GM12865 (cell line): ENCODE results near the gene PDE4B.
"Not testable (repeated sequence)": the region's sequence is repeated elsewhere in the genome, so short reads cannot be mapped to it uniquely, and the experiment has no call there.

Experiments
- DNase-seq: peaks from one replicate; pipeline ENCODE4 v3.0.0; 2010; ENCODE audit warnings: low read depth
- H3K4me3 ChIP-seq: 2 replicates; pipeline ENCODE4 v1.5.1; 2011; ENCODE audit warnings: mild to moderate bottlenecking, low read depth, low read length, control low read depth
- CTCF ChIP-seq: IDR thresholded peaks from 2 replicates; pipeline ENCODE4 v1.5.1; 2011; ENCODE audit warnings: low read length, control low read depth, low read depth, inconsistent platforms; ENCODE audit not compliant: insufficient read depth; ENCODE audit errors: missing control alignments

The PDE4B gene

GRCh38 chr1:66088787-66089186 is 296.1 kb downstream of the PDE4B start:
- H3K4me3 ChIP-seq: no peak overlapping the region
- TF ChIP-seq CTCF: no peak
- DNase-seq: no peak

GRCh38 chr1:66090859-66091457 is 298.3 kb downstream of the PDE4B start:
- H3K4me3 ChIP-seq: no peak overlapping the region
- DNase-seq: no peak
- no peak for TF ChIP-seq CTCF

- no peak overlapping the region for H3K4me3 ChIP-seq
- no peak for TF ChIP-seq CTCF
- DNase-seq: no peak
Measured at GRCh38 chr1:66095190-66095589, 302.5 kb downstream of the PDE4B start.

GRCh38 chr1:66100959-66101358 is 308.3 kb downstream of the PDE4B start:
- DNase-seq, H3K4me3 ChIP-seq: not testable (repeated sequence)

- DNase-seq, H3K4me3 ChIP-seq: not testable (repeated sequence)
Measured at GRCh38 chr1:66104076-66104475, 311.4 kb downstream of the PDE4B start.

GRCh38 chr1:66108624-66109023 is 315.9 kb downstream of the PDE4B start:
- DNase-seq: no peak
- TF ChIP-seq CTCF: no peak
- no peak overlapping the region for H3K4me3 ChIP-seq

GRCh38 chr1:66112744-66113400 is 320.2 kb downstream of the PDE4B start:
- DNase-seq: no peak
- no peak for TF ChIP-seq CTCF
- no peak overlapping the region for H3K4me3 ChIP-seq

GRCh38 chr1:66119148-66119547 is 326.5 kb downstream of the PDE4B start:
- no peak overlapping the region for H3K4me3 ChIP-seq
- TF ChIP-seq CTCF: no peak
- peak; percentile 21 for DNase-seq
